GM23338 (cell line): ENCODE results near the gene CFAP58. TPM values are rescaled to one million over a fixed set of nuclear protein-coding genes. Genes with fewer than 3 reads are reported as not detected.

ENCODE experiments used
- ATAC-seq: fragments of 200-7000 bp; cut with Tn5 transposase; 3 replicates; pipeline ENCODE4 v1.9.1; 2020
- DNase-seq: peaks from one replicate; pipeline ENCODE4 v3.0.0-alpha.2; 2015; ENCODE audit warnings: low spot score
- H2AFZ ChIP-seq: fragments of 200-600 bp; sonication (generic); 2 replicates; pipeline ENCODE4 v1.8.0; 2016; ENCODE audit warnings: antibody characterized with exemption, mild to moderate bottlenecking, moderate library complexity
- H3F3A ChIP-seq: fragments of 200-600 bp; sonication (generic); replicated peaks from 2 replicates; pipeline ENCODE4 v1.8.0; 2017; ENCODE audit warnings: antibody characterized with exemption, mixed run types, low read depth
- H3K27ac ChIP-seq: fragments of 200-600 bp; sonication (generic); 2 replicates; pipeline ENCODE4 v1.6.1; 2016; ENCODE audit warnings: low read depth
- H3K27me3 ChIP-seq: fragments of 200-600 bp; sonication (generic); 2 replicates; pipeline ENCODE4 v1.8.0; 2016; ENCODE audit warnings: mild to moderate bottlenecking, mixed run types, moderate library complexity; ENCODE audit not compliant: insufficient read depth
- H3K36me3 ChIP-seq: fragments of 200-600 bp; sonication (generic); 2 replicates; pipeline ENCODE4 v1.8.0; 2016; ENCODE audit warnings: mild to moderate bottlenecking; ENCODE audit not compliant: insufficient read depth
- H3K4me1 ChIP-seq: fragments of 200-600 bp; sonication (generic); 2 replicates; pipeline ENCODE4 v1.8.0; 2016; ENCODE audit warnings: mild to moderate bottlenecking, moderate library complexity; ENCODE audit not compliant: insufficient read depth
- H3K4me2 ChIP-seq: fragments of 200-600 bp; sonication (generic); 2 replicates; pipeline ENCODE4 v1.7.1; 2017; ENCODE audit warnings: mixed run types
- H3K4me3 ChIP-seq: fragments of 200-600 bp; sonication (generic); 2 replicates; pipeline ENCODE4 v1.6.1; 2016; ENCODE audit warnings: mixed run types
- H3K79me2 ChIP-seq: fragments of 200-600 bp; sonication (generic); replicated peaks from 2 replicates; pipeline ENCODE4 v1.8.0; 2017; ENCODE audit warnings: mild to moderate bottlenecking; ENCODE audit not compliant: insufficient read depth
- H3K9me2 ChIP-seq: fragments of 200-600 bp; sonication (generic); 2 replicates; pipeline ENCODE4 v1.8.0; 2017; ENCODE audit not compliant: insufficient read depth
- H4K20me1 ChIP-seq: fragments of 200-600 bp; sonication (generic); replicated peaks from 2 replicates; pipeline ENCODE4 v1.8.0; 2017; ENCODE audit warnings: mild to moderate bottlenecking; ENCODE audit not compliant: insufficient read depth
- H3K27ac Mint-ChIP-seq: 2 replicates; pipeline ENCODE4 v1.8.0; 2020; ENCODE audit warnings: inconsistent platforms, mild to moderate bottlenecking, moderate library complexity, mixed read lengths
- H3K27me3 Mint-ChIP-seq: 3 replicates; pipeline ENCODE4 v1.8.0; 2022; ENCODE audit warnings: low read depth, mild to moderate bottlenecking, moderate library complexity, mixed read lengths, inconsistent platforms; ENCODE audit not compliant: insufficient read depth, poor library complexity
- H3K36me3 Mint-ChIP-seq: 3 replicates; pipeline ENCODE4 v1.8.0; 2021; ENCODE audit warnings: low read depth, mild to moderate bottlenecking, inconsistent platforms, moderate library complexity, mixed read lengths
- H3K4me1 Mint-ChIP-seq: 3 replicates; pipeline ENCODE4 v1.8.0; 2020; ENCODE audit warnings: mild to moderate bottlenecking, inconsistent platforms, mixed read lengths
- H3K4me3 Mint-ChIP-seq: 3 replicates; pipeline ENCODE4 v1.8.0; 2021; ENCODE audit warnings: moderate library complexity, mild to moderate bottlenecking, inconsistent platforms, mixed read lengths
- H3K9me3 Mint-ChIP-seq: 3 replicates; pipeline ENCODE4 v1.8.0; 2020; ENCODE audit warnings: moderate library complexity, mild to moderate bottlenecking, inconsistent platforms, mixed read lengths
- CREB1 ChIP-seq: fragments of 250-450 bp; sonication (Bioruptor Pico); IDR thresholded peaks from 2 replicates; pipeline ENCODE4 v1.5.0; 2020; ENCODE audit warnings: low read depth, mild to moderate bottlenecking, moderate library complexity
- CTCF ChIP-seq, 2 experiments: fragments of 200-600 bp in 1 of 2; sonication (generic) in 1 of 2; conservative IDR thresholded peaks; 2 replicates each; pipeline versions ENCODE4 v1.5.1 to v1.6.1; 2016 to 2017; ENCODE audit warnings: antibody characterized with exemption in 2 of 2, low read depth in 2 of 2, mild to moderate bottlenecking in 2 of 2, moderate library complexity in 1 of 2
- ETS1 ChIP-seq: IDR thresholded peaks from 2 replicates; pipeline ENCODE4 v1.6.1; 2016; ENCODE audit warnings: antibody characterized with exemption
- EZH2 ChIP-seq: fragments of 200-600 bp; sonication (generic); IDR thresholded peaks from one replicate; pipeline ENCODE4 v1.8.0; 2017; ENCODE audit warnings: antibody characterized with exemption, mild to moderate bottlenecking, low read depth; ENCODE audit not compliant: unreplicated experiment
- EZH2phosphoT487 ChIP-seq: fragments of 200-600 bp; sonication (generic); IDR thresholded peaks from one replicate; pipeline ENCODE4 v1.8.1; 2018; ENCODE audit warnings: antibody characterized with exemption; ENCODE audit not compliant: unreplicated experiment
- JUNB ChIP-seq: IDR thresholded peaks from one replicate; pipeline ENCODE4 v1.6.1; 2016; ENCODE audit warnings: antibody characterized with exemption; ENCODE audit not compliant: unreplicated experiment
- NANOG ChIP-seq: IDR thresholded peaks from 2 replicates; pipeline ENCODE4 v1.6.1; 2016; ENCODE audit warnings: antibody characterized with exemption, borderline replicate concordance
- POLR2AphosphoS5 ChIP-seq: IDR thresholded peaks from 2 replicates; pipeline ENCODE4 v1.6.1; 2016; ENCODE audit warnings: antibody characterized with exemption, low read depth
- REST ChIP-seq: IDR thresholded peaks from one replicate; pipeline ENCODE4 v1.6.1; 2018; ENCODE audit warnings: antibody characterized with exemption; ENCODE audit not compliant: unreplicated experiment
- STAT1 ChIP-seq: IDR thresholded peaks from one replicate; pipeline ENCODE4 v1.6.1; 2016; ENCODE audit warnings: antibody characterized with exemption; ENCODE audit not compliant: unreplicated experiment
- ZNF114 ChIP-seq: fragments of 250-450 bp; sonication (Bioruptor Pico); IDR thresholded peaks from 2 replicates; pipeline ENCODE4 v1.5.0; 2020; ENCODE audit warnings: mild to moderate bottlenecking, moderate library complexity
- ZNF331 ChIP-seq: fragments of 250-450 bp; sonication (Bioruptor Pico); IDR thresholded peaks from 2 replicates; pipeline ENCODE4 v1.5.0; 2020; ENCODE audit warnings: low read depth, mild to moderate bottlenecking, moderate library complexity
- ZNF462 ChIP-seq: fragments of 250-450 bp; sonication (Bioruptor Pico); IDR thresholded peaks from 2 replicates; pipeline ENCODE4 v1.5.0; 2020; ENCODE audit warnings: mild to moderate bottlenecking, moderate library complexity
- polyA plus RNA-seq: library from polyadenylated mRNA; unstranded; fragments of >200 nt; fragmentation: Nextera tagmentation; extraction: Ambion mirVana; gene quantifications from 2 replicates; pipeline ENCODE4 v1.2.1, GENCODE V29; 2016
- total RNA-seq: library from RNA; depleted of rRNA; stranded (reverse); fragments of >200 nt; shearing (Covaris generic); gene quantifications from 2 replicates; pipeline ENCODE4 v1.2.3, GENCODE V29; 2014

Gene CFAP58
- total and polyA plus RNA-seq, 2 experiments from 2014 or later, result 0.63 to 0.89 TPM

GRCh38 chr10:104450490-104450889 lies 96.9 kb downstream of the CFAP58 start:
- Histone ChIP-seq H3K4me3 (no peak overlapping the region), H3K36me3 (no peaks in the 10 kb centered on the region), H3K4me1 (no peaks in the 10 kb centered on the region), H3K79me2 (no peaks in the 10 kb centered on the region), H4K20me1 (no peaks in the 10 kb centered on the region), H3K9me2 (peaks cover 5% of the 10 kb centered on the region; the same call in 1 of the 2 replicates), H3F3A (no peaks in the 10 kb centered on the region), H3K27me3 (no peaks in the 10 kb centered on the region), H3K4me2 (no peak overlapping the region), H3K27ac (no peak overlapping the region), H2AFZ (no peak overlapping the region)
- TF ChIP-seq ZNF114 (no peak), STAT1 (no peak), JUNB (no peak), ZNF331 (CRISPR knock-in tag) (no peak), EZH2 (no peak), POLR2AphosphoS5 (no peak), REST (no peak), CREB1 (no peak), EZH2phosphoT487 (no peak), NANOG (no peak), CTCF (conservative IDR thresholded peaks at IDR 0.05; ENCODE audit: low read depth in 2 of 2) (no peak), ZNF462 (CRISPR knock-in tag) (no peak), ETS1 (no peak)
- no peak overlapping the region for H3K27ac Mint-ChIP-seq
- no peak overlapping the region for H3K4me3 Mint-ChIP-seq
- no peaks in the 10 kb centered on the region for H3K9me3 Mint-ChIP-seq
- H3K27me3 Mint-ChIP-seq, result no peaks in the 10 kb centered on the region
- ATAC-seq, result no peak
- peaks cover 6% of the 10 kb centered on the region for H3K4me1 Mint-ChIP-seq
- H3K36me3 Mint-ChIP-seq, result no peaks in the 10 kb centered on the region
- no peak for DNase-seq
